HepG2 (cell line): ENCODE data around the gene UQCRC1. TPM values are rescaled to one million over a fixed set of nuclear protein-coding genes. Genes with fewer than 3 reads are reported as not detected.

ENCODE experiments used
- BCL3 ChIP-seq: sonication (generic); formaldehyde crosslinking; IDR thresholded peaks from 2 replicates; pipeline ENCODE4 v1.5.1; 2020; ENCODE audit warnings: mild to moderate bottlenecking, missing genetic modification reagents, moderate library complexity
- CENPBD1 ChIP-seq: sonication (generic); formaldehyde crosslinking; IDR thresholded peaks from 2 replicates; pipeline ENCODE4 v1.8.0; 2022; ENCODE audit warnings: missing genetic modification reagents, low read depth, mild to moderate bottlenecking, borderline replicate concordance
- MAX ChIP-seq: IDR thresholded peaks from 2 replicates; pipeline ENCODE4 v1.6.1; 2012; ENCODE audit warnings: inconsistent platforms
- MTA1 ChIP-seq: sonication (generic); formaldehyde crosslinking; IDR thresholded peaks from 2 replicates; pipeline ENCODE4 v1.4.0; 2020; ENCODE audit warnings: missing genetic modification reagents, mild to moderate bottlenecking, borderline replicate concordance
- NFAT5 ChIP-seq: sonication (generic); formaldehyde crosslinking; IDR thresholded peaks from 2 replicates; pipeline ENCODE4 v1.4.0; 2020; ENCODE audit warnings: missing genetic modification reagents
- POLR2AphosphoS5 ChIP-seq: IDR thresholded peaks from 2 replicates; pipeline ENCODE4 v1.6.1; 2012; ENCODE audit warnings: low read depth, low read length
- SNAPC4 ChIP-seq: sonication (generic); formaldehyde crosslinking; IDR thresholded peaks from 2 replicates; pipeline ENCODE4 v1.4.0; 2020; ENCODE audit warnings: mild to moderate bottlenecking, missing genetic modification reagents
- SP5 ChIP-seq: IDR thresholded peaks from 2 replicates; pipeline ENCODE4 v1.6.1; 2016; ENCODE audit warnings: low read depth, borderline replicate concordance
- ZBTB38 ChIP-seq: sonication (generic); formaldehyde crosslinking; IDR thresholded peaks from 2 replicates; pipeline ENCODE4 v1.5.1; 2020; ENCODE audit warnings: mild to moderate bottlenecking, missing genetic modification reagents
- ZBTB4 ChIP-seq: sonication (generic); formaldehyde crosslinking; IDR thresholded peaks from 2 replicates; pipeline ENCODE4 v1.4.0; 2020; ENCODE audit warnings: missing genetic modification reagents, mild to moderate bottlenecking, borderline replicate concordance
- ZNF333 ChIP-seq: sonication (generic); formaldehyde crosslinking; IDR thresholded peaks from 2 replicates; pipeline ENCODE4 v1.4.0; 2020; ENCODE audit warnings: mild to moderate bottlenecking, missing genetic modification reagents, borderline replicate concordance
- polyA plus RNA-seq, 8 experiments: library from polyadenylated mRNA; depleted of rRNA in 3 of 8; stranded (reverse) in 7 of 8; unstranded in 1 of 8; fragments of >200 nt; fragmentation: Illumina TruSeq in 4 of 8; extraction: Trizol in 4 of 8; gene quantifications; 2 replicates each; pipeline versions ENCODE4 v1.2.1 to v1.2.3, GENCODE V29; 2011 to 2016; ENCODE audit warnings: low read depth in 4 of 8, missing spikeins in 1 of 8, mixed read lengths in 1 of 8; ENCODE audit not compliant: insufficient read depth in 1 of 8
- total RNA-seq, 5 experiments: library from RNA; depleted of rRNA; stranded (reverse); fragments of >200 nt; fragmentation: Illumina TruSeq; extraction: Trizol; gene quantifications; 2 replicates each; pipeline ENCODE4 v1.2.3, GENCODE V29; 2016; ENCODE audit warnings: low read depth in 1 of 5

UQCRC1 gene
- total and polyA plus RNA-seq, 2 of the 13 experiments (the other 11 are each of a cell fraction or from before 2014, with no cell fraction given), result 316 to 680 TPM

GRCh38 chr3:48561045-48561736, 48.3 kb downstream of the UQCRC1 start (continued):
- TF ChIP-seq NFAT5 (CRISPR knock-in tag), result no peak
- peak; percentile 41; the same call in 1 of the 2 replicates for TF ChIP-seq SP5 (CRISPR knock-in tag)
- TF ChIP-seq ZBTB38 (CRISPR knock-in tag), result peak; percentile 44; the same call in 1 of the 2 replicates
- TF ChIP-seq ZBTB4, result peak; percentile 59; the same call in 1 of the 2 replicates
- TF ChIP-seq ZNF333 (CRISPR knock-in tag), result 0 out of 2 replicates have a peak, but pooled peaks have one; percentile 16
- 0 out of 2 replicates have a peak, but pooled peaks have one; percentile 72 for TF ChIP-seq BCL3 (CRISPR knock-in tag)
- TF ChIP-seq MAX, result peak; percentile 18; the same call in 1 of the 2 replicates
- TF ChIP-seq CENPBD1 (CRISPR knock-in tag), result no peak
- no peak for TF ChIP-seq SNAPC4 (CRISPR knock-in tag)
- 0 out of 2 replicates have a peak, but pooled peaks have one; percentile 25 for TF ChIP-seq MTA1
- peak; percentile 56; the same call in 1 of the 2 replicates for TF ChIP-seq POLR2AphosphoS5
